ENCODE results near the gene GTF2A2.

GTF2A2 gene, protein sequence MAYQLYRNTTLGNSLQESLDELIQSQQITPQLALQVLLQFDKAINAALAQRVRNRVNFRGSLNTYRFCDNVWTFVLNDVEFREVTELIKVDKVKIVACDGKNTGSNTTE

DNA sequence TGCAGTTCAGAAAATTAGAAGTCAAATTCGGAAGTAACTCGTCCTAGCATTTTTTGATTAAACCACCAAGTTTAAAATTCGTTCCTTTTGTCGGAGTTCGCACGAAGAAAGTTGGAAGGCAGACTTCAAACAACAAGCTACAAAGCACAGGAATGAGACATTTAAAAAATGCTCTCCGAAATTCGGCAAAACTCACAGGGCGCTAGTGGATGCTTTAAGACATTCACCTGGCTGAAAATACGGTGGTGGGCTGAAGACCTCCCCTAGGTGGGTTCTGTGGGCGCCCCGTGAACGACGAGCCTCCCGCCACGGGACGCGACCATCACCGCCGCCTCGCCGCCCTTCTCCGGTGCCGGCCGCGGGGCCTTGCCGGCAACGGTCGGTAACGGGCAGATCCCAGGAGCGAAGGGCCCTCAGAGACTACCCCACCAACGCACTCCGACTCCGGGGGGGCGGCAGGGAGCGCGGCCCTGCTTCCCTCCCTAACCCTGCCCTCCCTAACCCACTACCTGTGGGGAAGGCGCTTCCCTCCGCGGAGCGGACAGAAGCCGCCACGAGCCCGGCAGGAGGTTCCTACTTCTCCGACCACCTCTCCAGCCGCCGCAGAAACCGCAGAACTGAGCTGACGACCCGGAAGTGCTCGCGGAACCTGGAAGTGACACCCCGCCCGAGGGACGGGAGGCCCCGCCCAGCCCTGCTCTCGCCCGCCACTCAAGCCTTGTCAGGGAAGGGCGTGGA, at the start of gene GTF2A2:
Gene GTF2A2 (minus strand): TSS at position 619 of the 738 bp plus-strand sequence. CDS start 5,238 bp downstream, outside the sequence.
- Histone ChIP-seq H3K27ac (ENCODE audit: low read depth, low read length) (peak within 1 kb of the TSS; percentile 54), H3K4me3 (ENCODE audit: insufficient read depth, low read length, poor library complexity, severe bottlenecking) (peak within 1 kb of the TSS; percentile 76), H3K36me3 (ENCODE audit: low read length) (peaks cover 19% of the 10 kb centered on the region), H3F3A (ENCODE audit: insufficient read depth) (peaks cover 18% of the 10 kb centered on the region), H3K79me2 (ENCODE audit: insufficient read depth, low read length) (peaks cover 50% of the 10 kb centered on the region), H3K27me3 (ENCODE audit: low read length) (no peaks in the 10 kb centered on the region), H4K20me1 (ENCODE audit: low read depth, low read length) (no peaks in the 10 kb centered on the region), H3K4me2 (ENCODE audit: low read depth, low read length, poor library complexity, severe bottlenecking) (peak within 1 kb of the TSS; percentile 90), H3K9me2 (replicated peaks; ENCODE audit: insufficient read depth, low read length) (no peaks in the 10 kb centered on the region), H2AFZ (ENCODE audit: low read depth, low read length, severe bottlenecking) (peak within 1 kb of the TSS; percentile 81), H3K9me3 (ENCODE audit: insufficient read depth, low read length) (no peaks in the 10 kb centered on the region), H3K9ac (ENCODE audit: low read length) (peak within 1 kb of the TSS; percentile 95)
- no peak for TF ChIP-seq EZH2phosphoT487 (conservative IDR thresholded peaks at IDR 0.05; ENCODE audit: low read length)
- TF ChIP-seq, protein P1, sequence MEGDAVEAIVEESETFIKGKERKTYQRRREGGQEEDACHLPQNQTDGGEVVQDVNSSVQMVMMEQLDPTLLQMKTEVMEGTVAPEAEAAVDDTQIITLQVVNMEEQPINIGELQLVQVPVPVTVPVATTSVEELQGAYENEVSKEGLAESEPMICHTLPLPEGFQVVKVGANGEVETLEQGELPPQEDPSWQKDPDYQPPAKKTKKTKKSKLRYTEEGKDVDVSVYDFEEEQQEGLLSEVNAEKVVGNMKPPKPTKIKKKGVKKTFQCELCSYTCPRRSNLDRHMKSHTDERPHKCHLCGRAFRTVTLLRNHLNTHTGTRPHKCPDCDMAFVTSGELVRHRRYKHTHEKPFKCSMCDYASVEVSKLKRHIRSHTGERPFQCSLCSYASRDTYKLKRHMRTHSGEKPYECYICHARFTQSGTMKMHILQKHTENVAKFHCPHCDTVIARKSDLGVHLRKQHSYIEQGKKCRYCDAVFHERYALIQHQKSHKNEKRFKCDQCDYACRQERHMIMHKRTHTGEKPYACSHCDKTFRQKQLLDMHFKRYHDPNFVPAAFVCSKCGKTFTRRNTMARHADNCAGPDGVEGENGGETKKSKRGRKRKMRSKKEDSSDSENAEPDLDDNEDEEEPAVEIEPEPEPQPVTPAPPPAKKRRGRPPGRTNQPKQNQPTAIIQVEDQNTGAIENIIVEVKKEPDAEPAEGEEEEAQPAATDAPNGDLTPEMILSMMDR (IDR thresholded peaks at IDR 0.05; ENCODE audit: insufficient read depth, low read length, poor library complexity, severe bottlenecking): no peak

DNA sequence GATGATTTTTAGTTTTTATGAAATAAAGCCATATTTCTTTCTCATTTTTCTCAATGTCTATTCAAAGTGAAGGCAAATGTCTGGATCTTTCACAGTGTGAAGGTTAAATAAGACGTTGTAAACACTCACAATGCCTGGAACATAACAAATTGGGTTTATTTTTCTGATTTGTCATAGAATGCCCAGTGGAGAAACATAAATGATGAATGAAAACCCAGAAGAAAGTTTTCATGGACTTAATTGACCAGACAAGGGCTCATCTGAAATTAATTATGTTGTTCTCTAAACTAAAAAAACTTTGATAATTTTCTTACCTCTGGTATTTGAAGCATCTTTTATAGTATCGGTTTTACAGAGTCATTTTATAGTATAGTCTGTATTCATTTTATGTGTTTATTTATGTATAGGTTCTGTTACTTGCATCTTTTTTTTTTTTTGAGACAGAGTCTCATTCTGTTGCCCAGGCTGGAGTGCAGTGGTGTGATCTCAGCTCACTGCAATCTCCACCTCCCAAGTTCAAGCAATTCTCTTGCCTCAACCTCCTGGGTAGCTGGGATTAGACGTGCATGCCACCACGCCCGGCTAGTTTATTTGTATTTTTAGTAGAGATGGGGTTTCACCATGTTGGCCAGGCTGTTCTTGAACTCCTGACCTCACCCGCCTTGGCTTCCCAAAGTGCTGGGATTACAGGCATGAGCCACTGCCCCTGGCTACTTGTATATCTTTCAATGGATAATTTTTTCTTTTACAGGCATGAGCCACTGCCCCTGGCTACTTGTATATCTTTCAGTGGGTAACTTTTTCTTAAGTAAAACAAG, 46.9 kb upstream of the GTF2A2 start:
- Histone ChIP-seq H3F3A (ENCODE audit: insufficient read depth) (no peaks in the 10 kb centered on the region), H3K4me2 (ENCODE audit: low read depth, low read length, poor library complexity, severe bottlenecking) (no peak overlapping the region), H4K20me1 (ENCODE audit: low read depth, low read length) (peaks cover 4% of the 10 kb centered on the region; the same call in 1 of the 2 replicates), H3K4me3 (ENCODE audit: insufficient read depth, low read length, poor library complexity, severe bottlenecking) (no peak overlapping the region), H3K27me3 (ENCODE audit: low read length) (no peaks in the 10 kb centered on the region; the same call in 1 of the 2 replicates), H2AFZ (ENCODE audit: low read depth, low read length, severe bottlenecking) (no peak overlapping the region), H3K79me2 (ENCODE audit: insufficient read depth, low read length) (no peaks in the 10 kb centered on the region), H3K9me2 (replicated peaks; ENCODE audit: insufficient read depth, low read length) (no peaks in the 10 kb centered on the region), H3K9ac (ENCODE audit: low read length) (no peak overlapping the region), H3K27ac (ENCODE audit: low read depth, low read length) (no peak overlapping the region), H3K9me3 (ENCODE audit: insufficient read depth, low read length) (no peaks in the 10 kb centered on the region), H3K36me3 (ENCODE audit: low read length) (no peaks in the 10 kb centered on the region)
- no peak for TF ChIP-seq EZH2phosphoT487 (conservative IDR thresholded peaks at IDR 0.05; ENCODE audit: low read length)
- TF ChIP-seq, protein P1 (IDR thresholded peaks at IDR 0.05; ENCODE audit: insufficient read depth, low read length, poor library complexity, severe bottlenecking): no peak

DNA sequence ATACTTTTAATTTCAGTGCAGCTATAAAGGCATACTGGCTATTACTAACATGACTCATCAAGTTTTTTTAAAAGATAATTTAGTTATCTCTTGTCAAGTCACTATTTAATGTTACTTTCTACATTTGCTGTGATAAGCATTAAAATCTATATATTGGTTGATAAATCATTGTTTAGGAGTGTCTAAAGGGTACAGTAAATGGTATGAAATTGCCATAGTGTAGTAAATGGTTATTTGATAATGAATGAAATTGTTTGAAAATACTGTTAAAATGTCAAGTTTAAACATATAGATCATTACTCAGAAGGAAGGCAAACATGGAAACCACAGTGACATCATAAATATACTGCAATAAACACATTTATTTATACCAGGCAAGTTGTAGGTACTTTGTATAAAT, 45.0 kb upstream of the GTF2A2 start:
- H3K36me3 ChIP-seq (ENCODE audit: low read length): no peaks in the 10 kb centered on the region
- no peak overlapping the region for H3K27ac ChIP-seq (ENCODE audit: low read depth, low read length)
- peaks cover 4% of the 10 kb centered on the region; the same call in 1 of the 2 replicates for H4K20me1 ChIP-seq (ENCODE audit: low read depth, low read length)
- no peaks in the 10 kb centered on the region for H3K79me2 ChIP-seq (ENCODE audit: insufficient read depth, low read length)
- no peaks in the 10 kb centered on the region for H3K9me3 ChIP-seq (ENCODE audit: insufficient read depth, low read length)
- H3K27me3 ChIP-seq (ENCODE audit: low read length): no peaks in the 10 kb centered on the region; the same call in 1 of the 2 replicates
- no peak overlapping the region for H3K4me2 ChIP-seq (ENCODE audit: low read depth, low read length, poor library complexity, severe bottlenecking)
- H3F3A ChIP-seq (ENCODE audit: insufficient read depth): no peaks in the 10 kb centered on the region
- H2AFZ ChIP-seq (ENCODE audit: low read depth, low read length, severe bottlenecking): no peak overlapping the region
- H3K9ac ChIP-seq (ENCODE audit: low read length): no peak overlapping the region
- TF ChIP-seq EZH2phosphoT487 (conservative IDR thresholded peaks at IDR 0.05; ENCODE audit: low read length): no peak
- TF ChIP-seq, protein P1 (IDR thresholded peaks at IDR 0.05; ENCODE audit: insufficient read depth, low read length, poor library complexity, severe bottlenecking): no peak
- no peaks in the 10 kb centered on the region for H3K9me2 ChIP-seq (replicated peaks; ENCODE audit: insufficient read depth, low read length)
- H3K4me3 ChIP-seq (ENCODE audit: insufficient read depth, low read length, poor library complexity, severe bottlenecking): no peak overlapping the region
